NCI-H446 (cell line): ENCODE results near the gene PLCB1.
"Not testable (repeated sequence)": the region's sequence is repeated elsewhere in the genome, so short reads cannot be mapped to it uniquely, and the experiment has no call there.

Source experiments
- DNase-seq, 2 experiments: peaks; one replicate each; lab custom pipeline; 2025; lab: John Stamatoyannopoulos, UW

The PLCB1 gene

GRCh38 chr20:8602389-8603116 is 470.5 kb downstream of the PLCB1 start:
- no peak for DNase-seq

- no peak for DNase-seq
Observed at GRCh38 chr20:8608470-8608869, 476.4 kb downstream of the PLCB1 start.

GRCh38 chr20:8616792-8617191 is 484.7 kb downstream of the PLCB1 start:
- peak in 1 of 2 experiments; percentile 55 for DNase-seq

- DNase-seq = peak in 1 of 2 experiments; percentile 33
Observed at GRCh38 chr20:8621001-8621400, 488.9 kb downstream of the PLCB1 start.

- no peak for DNase-seq
Observed at GRCh38 chr20:8624046-8624445, 492.0 kb downstream of the PLCB1 start.

- no peak for DNase-seq
Observed at GRCh38 chr20:8624616-8625015, 492.6 kb downstream of the PLCB1 start.

GRCh38 chr20:8627340-8628004 is 495.4 kb downstream of the PLCB1 start:
- DNase-seq = no peak

- DNase-seq = no peak
Observed at GRCh38 chr20:8631271-8631670, 499.2 kb downstream of the PLCB1 start.

GRCh38 chr20:8633366-8633765 is 501.3 kb downstream of the PLCB1 start:
- DNase-seq = no peak

GRCh38 chr20:8635048-8635572 is 503.0 kb downstream of the PLCB1 start:
- DNase-seq = no peak

GRCh38 chr20:8635837-8636236 is 503.8 kb downstream of the PLCB1 start:
- DNase-seq = no peak

GRCh38 chr20:8639112-8639778 is 507.2 kb downstream of the PLCB1 start:
- DNase-seq = no peak

- DNase-seq = no peak
Observed at GRCh38 chr20:8640461-8640860, 508.4 kb downstream of the PLCB1 start.

- no peak for DNase-seq
Observed at GRCh38 chr20:8642247-8642646, 510.2 kb downstream of the PLCB1 start.

- DNase-seq = not testable (repeated sequence)
Observed at GRCh38 chr20:8644468-8644867, 512.4 kb downstream of the PLCB1 start.

- no peak for DNase-seq
Observed at GRCh38 chr20:8645326-8645725, 513.3 kb downstream of the PLCB1 start.

- DNase-seq = peak in 1 of 2 experiments; percentile 39
Observed at GRCh38 chr20:8646033-8646441, 514.0 kb downstream of the PLCB1 start.

GRCh38 chr20:8646716-8647115 is 514.6 kb downstream of the PLCB1 start:
- DNase-seq = no peak

GRCh38 chr20:8647961-8648441 is 515.9 kb downstream of the PLCB1 start:
- no peak for DNase-seq

GRCh38 chr20:8648466-8648865 is 516.4 kb downstream of the PLCB1 start:
- DNase-seq = no peak

GRCh38 chr20:8652396-8652795 is 520.3 kb downstream of the PLCB1 start:
- DNase-seq = no peak

- no peak for DNase-seq
Observed at GRCh38 chr20:8654486-8654885, 522.4 kb downstream of the PLCB1 start.

GRCh38 chr20:8656335-8656734 is 524.3 kb downstream of the PLCB1 start:
- DNase-seq = no peak
